ENCODE measurements around the gene TNFAIP3.

DNA sequence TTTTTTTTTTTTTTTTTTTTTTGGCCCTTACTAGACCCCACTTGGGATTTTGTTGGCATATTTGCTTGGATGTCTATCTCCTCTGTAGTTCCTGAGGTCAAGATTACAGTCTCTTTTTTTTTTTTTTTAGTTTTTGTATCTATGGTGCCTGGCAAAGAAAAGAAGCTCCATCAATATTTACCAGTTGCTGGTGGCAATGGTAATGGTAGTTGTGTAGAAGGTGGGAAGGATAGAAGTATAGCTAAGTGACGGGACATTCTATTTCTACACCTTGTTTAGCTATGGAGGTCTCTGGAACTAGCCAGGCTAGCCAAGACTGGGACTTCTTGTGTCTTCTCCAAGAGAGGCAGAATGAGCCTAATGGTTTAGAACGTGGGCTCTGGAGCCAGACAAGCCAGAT is 42.2 kb upstream of the TNFAIP3 start:
- no peak for TF ChIP-seq ZNF274 (IDR thresholded peaks at IDR 0.05; ENCODE audit: borderline replicate concordance, extremely low read depth, low read length)
- no peak for TF ChIP-seq POLR2A (IDR thresholded peaks at IDR 0.05; ENCODE audit: control extremely low read depth in 1 of 2, low read depth in 2 of 2, low read length in 2 of 2)
- no peak for TF ChIP-seq SP1 (IDR thresholded peaks at IDR 0.05; ENCODE audit: low read depth, low read length)
- TF ChIP-seq, protein P1, sequence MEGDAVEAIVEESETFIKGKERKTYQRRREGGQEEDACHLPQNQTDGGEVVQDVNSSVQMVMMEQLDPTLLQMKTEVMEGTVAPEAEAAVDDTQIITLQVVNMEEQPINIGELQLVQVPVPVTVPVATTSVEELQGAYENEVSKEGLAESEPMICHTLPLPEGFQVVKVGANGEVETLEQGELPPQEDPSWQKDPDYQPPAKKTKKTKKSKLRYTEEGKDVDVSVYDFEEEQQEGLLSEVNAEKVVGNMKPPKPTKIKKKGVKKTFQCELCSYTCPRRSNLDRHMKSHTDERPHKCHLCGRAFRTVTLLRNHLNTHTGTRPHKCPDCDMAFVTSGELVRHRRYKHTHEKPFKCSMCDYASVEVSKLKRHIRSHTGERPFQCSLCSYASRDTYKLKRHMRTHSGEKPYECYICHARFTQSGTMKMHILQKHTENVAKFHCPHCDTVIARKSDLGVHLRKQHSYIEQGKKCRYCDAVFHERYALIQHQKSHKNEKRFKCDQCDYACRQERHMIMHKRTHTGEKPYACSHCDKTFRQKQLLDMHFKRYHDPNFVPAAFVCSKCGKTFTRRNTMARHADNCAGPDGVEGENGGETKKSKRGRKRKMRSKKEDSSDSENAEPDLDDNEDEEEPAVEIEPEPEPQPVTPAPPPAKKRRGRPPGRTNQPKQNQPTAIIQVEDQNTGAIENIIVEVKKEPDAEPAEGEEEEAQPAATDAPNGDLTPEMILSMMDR (IDR thresholded peaks at IDR 0.05; ENCODE audit: control extremely low read depth in 1 of 3, insufficient read depth in 1 of 3, low read depth in 1 of 3, low read length in 3 of 3), result no peak
- TF ChIP-seq CHD2 (IDR thresholded peaks at IDR 0.05; ENCODE audit: low read length), result no peak
- no peak for TF ChIP-seq TAF1 (IDR thresholded peaks at IDR 0.05; ENCODE audit: low read depth, low read length)
- TF ChIP-seq CREB1 (IDR thresholded peaks at IDR 0.05), result no peak
- no peak for TF ChIP-seq SRF (IDR thresholded peaks at IDR 0.05; ENCODE audit: low read depth, low read length)
- TF ChIP-seq, protein P2, sequence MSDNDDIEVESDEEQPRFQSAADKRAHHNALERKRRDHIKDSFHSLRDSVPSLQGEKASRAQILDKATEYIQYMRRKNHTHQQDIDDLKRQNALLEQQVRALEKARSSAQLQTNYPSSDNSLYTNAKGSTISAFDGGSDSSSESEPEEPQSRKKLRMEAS (IDR thresholded peaks at IDR 0.05), result no peak
- no peak for TF ChIP-seq POLR2AphosphoS5 (IDR thresholded peaks at IDR 0.05; ENCODE audit: low read depth, low read length)
